ENCODE data around the gene H6PD. TPM values are rescaled to one million over a fixed set of nuclear protein-coding genes. Genes with fewer than 3 reads are reported as not detected.

Gene H6PD
- total and polyA plus RNA-seq, 4 donors, result 15.2 to 22.1 (median 17.9) TPM

DNA sequence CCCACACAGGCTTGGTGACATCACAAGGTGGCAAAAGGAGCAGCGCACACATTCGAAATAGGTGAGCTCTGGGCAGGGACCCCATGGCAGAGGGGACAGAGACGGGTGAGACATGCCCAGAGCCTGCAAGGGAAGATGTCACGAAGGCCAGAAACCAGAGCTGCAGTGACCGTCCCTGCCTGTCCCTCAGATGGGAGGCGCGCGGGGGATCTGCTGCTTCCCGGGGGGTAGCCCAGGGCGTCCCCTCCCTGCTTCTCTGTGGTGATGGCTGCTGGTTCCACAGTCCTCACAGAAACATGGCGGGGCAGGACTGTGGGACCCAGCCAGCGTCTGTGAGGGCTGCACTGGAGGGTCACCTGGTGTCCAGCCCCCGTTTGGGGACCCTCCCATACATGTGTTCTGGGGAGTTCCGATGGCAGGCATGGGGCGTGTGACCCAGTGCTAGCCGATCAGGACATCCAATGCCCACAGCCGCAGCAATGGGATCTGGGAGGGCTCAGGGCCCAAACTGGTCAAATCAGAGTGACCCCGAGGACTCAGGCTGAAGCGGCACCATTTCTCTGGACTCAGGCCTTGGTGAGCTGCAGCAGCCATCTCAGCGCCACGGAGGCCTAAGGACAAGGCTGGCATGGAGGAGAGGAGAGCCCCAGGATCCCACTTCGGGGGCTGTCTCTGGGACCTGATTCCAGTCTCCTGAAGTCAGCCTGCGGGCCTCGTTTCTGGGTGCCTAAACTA lies 37.5 kb downstream of the H6PD start:
- Histone ChIP-seq H3K36me3 (ENCODE audit: control insufficient read depth, insufficient read depth, low read length) (peaks cover 28% of the 10 kb centered on the region), H3K27ac (ENCODE audit: low read depth, low read length) (no peak overlapping the region), H3K4me1 (ENCODE audit: control insufficient read depth, insufficient read depth, low read length) (peaks cover 15% of the 10 kb centered on the region), H3K27me3 (ENCODE audit: control insufficient read depth, insufficient read depth, low read length) (no peaks in the 10 kb centered on the region), H3K9me3 (ENCODE audit: control insufficient read depth, insufficient read depth, low read length) (no peaks in the 10 kb centered on the region), H3K4me3 (ENCODE audit: low read depth, low read length) (no peak overlapping the region)
- 94% methylated on average over 20 of the region's 24 CpGs for WGBS (ENCODE audit: insufficient coverage)
- DNase-seq (ENCODE audit: low read depth in 4 of 6, low spot score in 6 of 6), result no peak

- WGBS (ENCODE audit: insufficient coverage), result 79% methylated on average over 10 of the region's 11 CpGs
- peaks cover 13% of the 10 kb centered on the region for H3K4me1 ChIP-seq (ENCODE audit: control insufficient read depth, insufficient read depth, low read length)
These were observed 38.6 kb downstream of the H6PD start for GRCh38 chr1:9273177-9273576.

GRCh38 chr1:9275161-9275560 lies 40.6 kb downstream of the H6PD start:
- no peak overlapping the region for H3K27ac ChIP-seq (ENCODE audit: low read depth, low read length)

More at GRCh38 chr1:9273177-9273576, 38.6 kb downstream of the H6PD start:
- no peak for DNase-seq (ENCODE audit: low read depth in 4 of 6, low spot score in 6 of 6)
- no peak overlapping the region for H3K27ac ChIP-seq (ENCODE audit: low read depth, low read length)
- no peaks in the 10 kb centered on the region for H3K9me3 ChIP-seq (ENCODE audit: control insufficient read depth, insufficient read depth, low read length)
- H3K27me3 ChIP-seq (ENCODE audit: control insufficient read depth, insufficient read depth, low read length), result no peaks in the 10 kb centered on the region
- H3K36me3 ChIP-seq (ENCODE audit: control insufficient read depth, insufficient read depth, low read length), result peaks cover 25% of the 10 kb centered on the region
- H3K4me3 ChIP-seq (ENCODE audit: low read depth, low read length), result no peak overlapping the region

GRCh38 chr1:9275567-9276034 lies 41.0 kb downstream of the H6PD start:
- H3K27me3 ChIP-seq (ENCODE audit: control insufficient read depth, insufficient read depth, low read length), result no peaks in the 10 kb centered on the region
- DNase-seq (ENCODE audit: low read depth in 4 of 6, low spot score in 6 of 6), result no peak
- H3K4me1 ChIP-seq (ENCODE audit: control insufficient read depth, insufficient read depth, low read length), result peaks cover 13% of the 10 kb centered on the region
- no peaks in the 10 kb centered on the region for H3K9me3 ChIP-seq (ENCODE audit: control insufficient read depth, insufficient read depth, low read length)
- peaks cover 18% of the 10 kb centered on the region for H3K36me3 ChIP-seq (ENCODE audit: control insufficient read depth, insufficient read depth, low read length)
- no peak overlapping the region for H3K27ac ChIP-seq (ENCODE audit: low read depth, low read length)
- 82% methylated on average over 12 of the region's 12 CpGs for WGBS (ENCODE audit: insufficient coverage)
- no peak overlapping the region for H3K4me3 ChIP-seq (ENCODE audit: low read depth, low read length)

More at GRCh38 chr1:9275161-9275560, 40.6 kb downstream of the H6PD start:
- Histone ChIP-seq H3K4me3 (ENCODE audit: low read depth, low read length) (no peak overlapping the region), H3K4me1 (ENCODE audit: control insufficient read depth, insufficient read depth, low read length) (peaks cover 10% of the 10 kb centered on the region), H3K27me3 (ENCODE audit: control insufficient read depth, insufficient read depth, low read length) (no peaks in the 10 kb centered on the region), H3K36me3 (ENCODE audit: control insufficient read depth, insufficient read depth, low read length) (peaks cover 18% of the 10 kb centered on the region), H3K9me3 (ENCODE audit: control insufficient read depth, insufficient read depth, low read length) (no peaks in the 10 kb centered on the region)
- WGBS (ENCODE audit: insufficient coverage), result 94% methylated on average over 10 of the region's 10 CpGs
- no peak for DNase-seq (ENCODE audit: low read depth in 4 of 6, low spot score in 6 of 6)

DNA sequence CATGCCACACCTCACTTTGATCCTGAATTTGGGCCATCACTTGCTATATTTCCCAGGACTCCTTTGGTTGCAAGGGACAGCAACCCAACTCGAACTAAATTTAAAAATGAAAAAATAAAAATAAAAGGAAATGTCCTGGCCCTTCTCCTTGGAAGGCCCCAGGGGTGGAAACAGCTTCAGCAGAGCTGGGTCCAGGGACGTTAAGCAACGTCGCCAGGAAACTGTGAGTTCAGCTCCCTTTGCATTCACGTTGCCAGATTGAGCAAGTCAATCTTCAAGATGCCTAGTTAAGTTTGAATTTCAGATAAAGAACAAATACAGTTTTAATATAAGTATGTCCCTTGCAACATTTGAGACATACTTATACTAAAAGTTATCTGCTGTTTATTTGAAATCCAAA lies 43.5 kb downstream of the H6PD start:
- Histone ChIP-seq H3K9me3 (ENCODE audit: control insufficient read depth, insufficient read depth, low read length) (no peaks in the 10 kb centered on the region), H3K27me3 (ENCODE audit: control insufficient read depth, insufficient read depth, low read length) (peaks cover 5% of the 10 kb centered on the region), H3K4me3 (ENCODE audit: low read depth, low read length) (no peak overlapping the region), H3K4me1 (ENCODE audit: control insufficient read depth, insufficient read depth, low read length) (peaks cover 23% of the 10 kb centered on the region), H3K27ac (ENCODE audit: low read depth, low read length) (no peak overlapping the region), H3K36me3 (ENCODE audit: control insufficient read depth, insufficient read depth, low read length) (peaks cover 5% of the 10 kb centered on the region)
- no CpG with 5 or more reads among the region's 5 CpGs for WGBS (ENCODE audit: insufficient coverage)
- DNase-seq (ENCODE audit: low read depth in 4 of 6, low spot score in 6 of 6), result no peak

DNA sequence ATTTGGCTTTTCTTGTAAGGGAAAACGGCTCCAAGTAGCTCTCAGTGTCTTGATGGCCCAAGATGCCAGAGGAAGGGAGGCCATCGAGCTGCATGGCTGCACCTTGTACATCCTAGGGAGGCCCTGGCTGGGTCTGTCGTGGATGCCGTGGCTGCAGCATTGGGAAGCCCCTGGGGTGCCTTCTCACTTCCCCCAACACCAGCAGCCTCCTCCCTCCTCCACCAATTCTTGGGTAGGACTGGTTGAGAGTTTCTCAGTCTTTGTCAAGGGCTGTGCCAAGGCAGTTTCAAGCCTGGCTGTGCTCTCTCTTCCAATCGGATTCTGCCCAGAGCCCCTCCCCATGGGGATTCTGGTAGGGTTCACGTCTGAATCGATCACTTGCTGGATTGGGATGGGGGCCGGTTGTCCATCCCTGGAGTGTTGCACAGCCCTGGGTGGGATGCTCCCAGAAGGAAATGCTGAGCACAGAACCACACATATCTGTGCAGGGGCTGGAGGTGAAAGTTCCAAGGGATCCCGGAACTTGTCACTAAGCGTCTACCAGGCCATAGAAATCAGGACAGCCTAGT lies 44.1 kb downstream of the H6PD start:
- Histone ChIP-seq H3K4me3 (ENCODE audit: low read depth, low read length) (no peak overlapping the region), H3K36me3 (ENCODE audit: control insufficient read depth, insufficient read depth, low read length) (peaks cover 2% of the 10 kb centered on the region), H3K4me1 (ENCODE audit: control insufficient read depth, insufficient read depth, low read length) (peaks cover 23% of the 10 kb centered on the region), H3K9me3 (ENCODE audit: control insufficient read depth, insufficient read depth, low read length) (no peaks in the 10 kb centered on the region), H3K27me3 (ENCODE audit: control insufficient read depth, insufficient read depth, low read length) (peaks cover 5% of the 10 kb centered on the region), H3K27ac (ENCODE audit: low read depth, low read length) (no peak overlapping the region)
- no peak for DNase-seq (ENCODE audit: low read depth in 4 of 6, low spot score in 6 of 6)
- WGBS (ENCODE audit: insufficient coverage), result 64% methylated on average over 8 of the region's 10 CpGs

- Histone ChIP-seq H3K27me3 (ENCODE audit: control insufficient read depth, insufficient read depth, low read length) (peaks cover 5% of the 10 kb centered on the region), H3K36me3 (ENCODE audit: control insufficient read depth, insufficient read depth, low read length) (peaks cover 2% of the 10 kb centered on the region), H3K4me3 (ENCODE audit: low read depth, low read length) (no peak overlapping the region), H3K27ac (ENCODE audit: low read depth, low read length) (no peak overlapping the region), H3K9me3 (ENCODE audit: control insufficient read depth, insufficient read depth, low read length) (no peaks in the 10 kb centered on the region), H3K4me1 (ENCODE audit: control insufficient read depth, insufficient read depth, low read length) (peaks cover 23% of the 10 kb centered on the region)
- WGBS (ENCODE audit: insufficient coverage), result 60% methylated on average over 20 of the region's 23 CpGs
- no peak for DNase-seq (ENCODE audit: low read depth in 4 of 6, low spot score in 6 of 6)
These were observed 44.7 kb downstream of the H6PD start for GRCh38 chr1:9279172-9279840.

GRCh38 chr1:9280015-9280860 lies 45.7 kb downstream of the H6PD start:
- Histone ChIP-seq H3K4me3 (ENCODE audit: low read depth, low read length) (no peak overlapping the region), H3K36me3 (ENCODE audit: control insufficient read depth, insufficient read depth, low read length) (no peaks in the 10 kb centered on the region), H3K9me3 (ENCODE audit: control insufficient read depth, insufficient read depth, low read length) (no peaks in the 10 kb centered on the region), H3K27me3 (ENCODE audit: control insufficient read depth, insufficient read depth, low read length) (peaks cover 5% of the 10 kb centered on the region), H3K27ac (ENCODE audit: low read depth, low read length) (no peak overlapping the region), H3K4me1 (ENCODE audit: control insufficient read depth, insufficient read depth, low read length) (peaks cover 21% of the 10 kb centered on the region)
- peak in 2 of 6 donors; percentile 27 to 37 for DNase-seq (ENCODE audit: low read depth in 4 of 6, low spot score in 6 of 6)
- whole genome bisulfite sequencing (ENCODE audit: insufficient coverage), result 36% methylated on average over 18 of the region's 36 CpGs

All from spinal cord (tissue), 10 donors.